GM21529 (cell line): ENCODE measurements around the gene COMMD10.

Source experiments
- ATAC-seq: cut with Tn5 transposase; IDR thresholded peaks from one replicate; pipeline ENCODE4 v1.9.1; 2021; ENCODE audit not compliant: unreplicated experiment

COMMD10 gene

GRCh38 chr5:116288524-116288923 lies 203.7 kb downstream of the COMMD10 start:
- no peak for ATAC-seq

GRCh38 chr5:116289276-116289675 lies 204.5 kb downstream of the COMMD10 start:
- no peak for ATAC-seq

- ATAC-seq, result no peak
Measured at GRCh38 chr5:116291271-116291670, 206.4 kb downstream of the COMMD10 start.

- no peak for ATAC-seq
Measured at GRCh38 chr5:116292321-116292720, 207.5 kb downstream of the COMMD10 start.

GRCh38 chr5:116296335-116297072 lies 211.7 kb downstream of the COMMD10 start:
- ATAC-seq, result no peak

GRCh38 chr5:116297296-116297814 lies 212.5 kb downstream of the COMMD10 start:
- no peak for ATAC-seq

DNA sequence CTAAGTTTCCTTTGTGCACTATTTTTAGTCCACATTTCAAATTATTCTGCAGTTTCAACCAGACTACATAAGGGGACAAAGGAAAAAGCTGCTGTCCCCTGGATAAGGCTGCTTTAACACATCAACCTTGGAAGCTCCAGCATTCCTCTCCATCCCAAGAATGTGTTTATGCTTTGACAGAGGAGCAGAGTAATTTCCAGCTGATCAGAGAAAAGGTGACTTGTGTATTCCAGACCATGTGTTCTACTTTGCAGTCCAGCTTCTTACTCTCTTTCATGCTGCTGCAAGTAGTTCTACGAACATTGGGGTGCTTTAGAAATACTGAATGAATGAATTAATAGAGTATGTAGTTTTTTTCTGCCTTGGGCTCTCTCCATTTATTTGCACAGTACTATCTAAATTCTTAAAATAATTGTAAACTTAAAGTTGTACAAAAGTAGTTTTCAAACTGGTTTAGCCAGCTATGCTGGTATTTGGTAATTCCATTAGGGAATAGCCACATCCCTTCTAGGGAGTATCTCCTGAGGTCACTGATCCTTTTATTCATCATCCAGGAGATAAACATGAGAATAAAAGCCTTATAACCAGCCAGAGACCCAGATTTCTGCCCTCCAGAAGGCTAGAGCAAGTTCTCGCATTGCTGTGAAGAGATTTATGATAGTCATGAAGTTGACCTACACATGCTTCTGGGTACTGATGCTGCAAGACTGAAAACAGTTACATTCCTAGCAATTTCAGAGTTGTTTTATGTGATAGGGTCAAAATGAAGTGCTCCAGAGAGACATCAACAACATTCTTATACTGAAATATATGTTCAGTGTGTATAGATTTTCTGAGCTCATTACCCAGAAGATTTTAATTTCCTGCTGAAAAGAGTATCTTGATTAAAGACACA lies 215.2 kb downstream of the COMMD10 start:
- ATAC-seq, result no peak

GRCh38 chr5:116301110-116301509 lies 216.3 kb downstream of the COMMD10 start:
- ATAC-seq, result no peak

GRCh38 chr5:116303340-116303739 lies 218.5 kb downstream of the COMMD10 start:
- no peak for ATAC-seq

GRCh38 chr5:116303810-116304209 lies 219.0 kb downstream of the COMMD10 start:
- no peak for ATAC-seq

DNA sequence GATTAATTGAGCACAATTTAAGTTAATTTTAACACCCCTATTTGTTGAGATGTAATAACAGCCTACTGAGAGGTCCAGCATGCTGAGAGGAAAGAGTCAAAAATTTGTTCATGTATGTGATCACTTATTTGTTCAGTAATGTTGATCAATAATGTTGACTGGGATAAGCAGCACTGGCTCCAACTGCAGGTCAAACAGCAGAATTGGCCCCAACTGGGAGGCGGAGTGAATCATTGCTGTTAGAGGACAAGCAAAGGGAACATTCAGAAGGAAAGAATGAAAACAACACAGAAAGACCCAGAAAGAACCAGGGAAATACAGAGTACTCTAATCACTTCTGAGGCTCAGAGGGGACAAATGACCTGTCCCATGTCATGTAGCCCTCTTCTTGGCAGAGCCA lies 221.1 kb downstream of the COMMD10 start:
- no peak for ATAC-seq

GRCh38 chr5:116306846-116307245 lies 222.0 kb downstream of the COMMD10 start:
- no peak for ATAC-seq

DNA sequence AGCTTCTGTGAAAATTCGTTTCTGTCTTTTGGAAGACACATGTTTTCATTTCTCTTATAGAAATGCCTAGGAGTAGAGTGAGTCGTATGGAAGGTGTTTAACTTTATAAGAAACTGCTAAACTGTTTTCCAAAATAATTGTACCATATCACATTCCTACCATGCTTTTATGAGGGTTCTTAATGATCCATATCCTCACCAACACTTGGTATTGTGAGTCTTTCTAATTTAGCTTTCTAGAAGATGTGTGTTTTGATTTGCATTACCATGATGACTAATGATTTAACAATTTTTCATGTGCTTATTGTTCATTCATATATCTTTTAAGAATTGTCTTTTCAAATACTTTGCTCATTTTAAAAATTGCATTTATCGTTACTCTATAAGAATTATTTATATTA lies 223.6 kb downstream of the COMMD10 start:
- ATAC-seq, result no peak

DNA sequence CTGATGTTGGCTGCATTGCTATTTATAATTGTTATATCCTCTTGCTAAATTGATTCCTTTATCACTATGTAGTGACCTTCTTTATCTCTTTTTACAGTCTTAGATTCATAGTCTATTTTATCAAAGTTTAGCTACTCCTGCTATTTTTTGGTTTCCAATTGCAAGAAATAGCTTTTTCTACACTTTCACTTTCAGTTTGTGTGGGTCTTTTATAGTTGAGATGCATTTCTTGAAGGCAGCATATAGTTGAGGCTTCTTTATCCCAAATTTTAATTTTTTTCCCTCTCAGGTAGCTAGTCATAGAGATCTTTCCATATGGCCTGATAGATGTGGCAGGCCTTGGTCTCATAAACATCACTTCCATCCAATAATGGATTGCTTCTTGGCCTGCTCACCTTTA lies 228.5 kb downstream of the COMMD10 start:
- ATAC-seq, result no peak

DNA sequence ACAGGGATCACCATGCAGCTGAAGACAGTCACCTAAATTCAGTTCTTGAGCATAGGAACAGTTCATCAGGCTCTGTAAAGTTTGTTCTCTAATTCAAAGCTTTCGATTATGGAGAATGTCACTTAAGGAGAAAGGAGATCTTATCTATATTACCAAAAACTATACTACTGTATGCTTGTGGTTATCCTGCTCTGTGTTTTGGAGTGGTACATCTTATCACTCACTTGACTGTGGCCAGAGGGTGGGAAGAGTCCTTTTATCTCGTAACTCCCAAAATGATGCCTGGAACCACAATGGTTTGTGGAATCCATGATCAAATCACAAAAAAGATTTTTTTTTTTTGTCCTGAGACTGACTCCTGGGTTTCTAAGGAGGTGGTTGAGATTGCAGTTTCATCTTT lies 230.7 kb downstream of the COMMD10 start:
- ATAC-seq, result no peak

GRCh38 chr5:116318091-116318854 lies 233.4 kb downstream of the COMMD10 start:
- ATAC-seq, result no peak

DNA sequence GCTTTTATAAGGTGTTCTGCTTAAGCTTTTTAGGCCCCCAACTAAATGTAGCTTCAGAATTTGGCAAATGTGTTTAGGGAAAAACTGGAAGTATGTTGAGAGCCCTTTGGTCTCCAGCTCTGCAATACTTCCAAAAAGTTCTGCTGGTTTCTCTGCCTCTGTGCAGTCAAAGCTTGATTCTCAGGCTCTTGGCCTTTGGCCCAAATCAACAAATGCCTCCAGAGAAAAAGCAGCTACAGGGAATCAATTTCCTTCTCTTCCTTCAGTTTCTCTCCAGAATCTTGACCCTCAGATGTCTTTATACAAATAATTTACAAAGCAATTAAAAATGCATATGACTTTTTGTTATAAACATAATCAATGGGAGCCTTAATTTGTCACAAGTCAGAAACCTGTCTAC lies 235.7 kb downstream of the COMMD10 start:
- ATAC-seq, result no peak

DNA sequence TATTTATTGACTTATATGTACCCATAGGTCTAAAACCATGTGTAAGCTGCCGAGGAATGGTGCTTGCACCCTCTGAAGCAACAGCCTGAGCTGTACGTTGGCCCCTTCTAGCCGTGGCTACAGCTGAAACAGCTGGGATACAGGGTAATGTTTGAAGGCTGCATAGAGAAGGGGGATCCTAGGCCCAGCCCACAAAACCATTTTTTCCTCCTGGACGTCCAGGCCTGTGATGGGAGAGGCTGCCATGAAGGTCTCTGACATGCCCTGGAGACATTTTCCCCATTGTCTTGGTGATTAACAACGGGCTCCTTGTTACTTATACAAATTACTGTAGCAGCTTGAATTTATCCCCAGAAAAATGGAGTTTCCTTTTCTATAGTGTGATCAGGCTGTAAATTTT lies 244.7 kb downstream of the COMMD10 start:
- no peak for ATAC-seq

- peak; percentile 87 for ATAC-seq
Measured at GRCh38 chr5:116340799-116341198, 256.0 kb downstream of the COMMD10 start.
